ENCODE data around the gene ARGLU1.

DNA sequence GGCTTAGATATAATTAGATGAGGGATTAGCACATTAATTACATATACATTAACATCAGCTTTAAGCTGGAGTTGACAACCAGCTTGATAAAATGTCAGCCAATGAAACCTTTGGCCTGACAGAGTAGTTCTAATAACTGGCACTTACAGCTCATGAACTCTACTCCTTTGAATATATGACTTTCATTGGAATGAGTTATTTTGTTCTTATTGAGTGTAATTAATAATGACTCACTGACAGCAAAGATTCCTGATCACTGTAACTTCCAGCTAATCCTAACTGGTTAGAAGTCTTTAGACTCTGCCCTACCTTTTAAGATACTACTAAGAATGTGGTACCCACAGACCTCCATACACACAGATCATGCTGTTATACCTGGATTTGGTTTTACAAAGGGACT, 73.4 kb downstream of the ARGLU1 start:
- TF ChIP-seq CTCF (IDR thresholded peaks at IDR 0.05) (no peak), POLR2AphosphoS5 (IDR thresholded peaks at IDR 0.05) (no peak), POLR2A (IDR thresholded peaks at IDR 0.05; ENCODE audit: low read depth) (no peak)
